Tongue (tissue), 2 donors: ENCODE data around the gene BRD3. TPM values are rescaled to one million over a fixed set of nuclear protein-coding genes. Genes with fewer than 3 reads are reported as not detected.

ENCODE experiments used
- DNase-seq: peaks from one replicate; pipeline ENCODE4 v3.0.0-alpha.2; 2015
- total RNA-seq: library from RNA; depleted of rRNA; stranded (reverse); fragments of >200 nt; gene quantifications from one replicate; pipeline ENCODE4 v1.2.3, GENCODE V29; 2014

BRD3 gene
- total RNA-seq, 1 donor from 2014 or later = 34.8 TPM

GRCh38 chr9:134035041-134036039 lies 32.5 kb downstream of the BRD3 start:
- DNase-seq = no peak

- DNase-seq = no peak
Observed at GRCh38 chr9:134034215-134035040, 33.4 kb downstream of the BRD3 start.

- DNase-seq = no peak
Observed at GRCh38 chr9:134033516-134034214, 34.2 kb downstream of the BRD3 start.

- DNase-seq = no peak
Observed at GRCh38 chr9:134032456-134033222, 35.2 kb downstream of the BRD3 start.

- no peak for DNase-seq
Observed at GRCh38 chr9:134031783-134032182, 36.0 kb downstream of the BRD3 start.

- no peak for DNase-seq
Observed at GRCh38 chr9:134030821-134031470, 36.9 kb downstream of the BRD3 start.

- DNase-seq = no peak
Observed at GRCh38 chr9:134029248-134030226, 38.3 kb downstream of the BRD3 start.

GRCh38 chr9:134028575-134029247 lies 39.1 kb downstream of the BRD3 start:
- no peak for DNase-seq

GRCh38 chr9:134028076-134028475 lies 39.8 kb downstream of the BRD3 start:
- no peak for DNase-seq

- no peak for DNase-seq
Observed at GRCh38 chr9:134027561-134027960, 40.3 kb downstream of the BRD3 start.

GRCh38 chr9:134026981-134027380 lies 40.8 kb downstream of the BRD3 start:
- no peak for DNase-seq

- no peak for DNase-seq
Observed at GRCh38 chr9:134026581-134026980, 41.2 kb downstream of the BRD3 start.

GRCh38 chr9:134025606-134026541 lies 42.0 kb downstream of the BRD3 start:
- DNase-seq = peak; percentile 41

GRCh38 chr9:134024828-134025605 lies 42.8 kb downstream of the BRD3 start, which contains the start of gene BRD3OS:
Gene BRD3OS, plus strand, starts transcription at chr9:134025481. Its CDS starts 1,267 bp downstream, at chr9:134026748.
- peak; percentile 99 for DNase-seq

GRCh38 chr9:134024214-134024792 lies 43.5 kb downstream of the BRD3 start:
- no peak for DNase-seq

- DNase-seq = no peak
Observed at GRCh38 chr9:134014946-134015345, 52.9 kb downstream of the BRD3 start.

- no peak for DNase-seq
Observed at GRCh38 chr9:134011401-134011800, 56.4 kb downstream of the BRD3 start.
